Femur (tissue), 1 donor: Measurements from ENCODE around the gene GCNT2.
"Not testable (repeated sequence)": the region's sequence is repeated elsewhere in the genome, so short reads cannot be mapped to it uniquely, and the experiment has no call there.

Experiments
- DNase-seq: peaks from one replicate; pipeline ENCODE4 v3.0.0-alpha.2; 2017

The GCNT2 gene

DNA sequence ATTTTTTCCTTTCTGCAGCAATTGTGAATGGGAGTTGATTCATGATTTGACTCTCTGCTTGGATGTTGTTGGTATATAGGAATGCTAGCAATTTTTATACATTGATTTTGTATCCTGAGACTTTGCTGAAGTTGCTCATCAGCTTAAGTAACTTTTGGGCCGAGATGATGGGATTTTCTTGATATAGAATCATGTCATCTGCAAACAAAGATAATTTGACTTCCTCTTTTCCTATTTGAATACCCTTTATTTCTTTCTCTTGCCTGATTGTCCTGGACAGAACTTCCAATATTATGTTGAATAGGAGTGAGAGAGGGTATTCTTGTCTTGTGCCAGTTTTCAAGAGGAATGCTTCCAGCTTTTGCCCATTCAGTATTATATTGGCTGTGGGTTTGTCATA is 144.4 kb downstream of the GCNT2 start:
- DNase-seq = not testable (repeated sequence)

DNA sequence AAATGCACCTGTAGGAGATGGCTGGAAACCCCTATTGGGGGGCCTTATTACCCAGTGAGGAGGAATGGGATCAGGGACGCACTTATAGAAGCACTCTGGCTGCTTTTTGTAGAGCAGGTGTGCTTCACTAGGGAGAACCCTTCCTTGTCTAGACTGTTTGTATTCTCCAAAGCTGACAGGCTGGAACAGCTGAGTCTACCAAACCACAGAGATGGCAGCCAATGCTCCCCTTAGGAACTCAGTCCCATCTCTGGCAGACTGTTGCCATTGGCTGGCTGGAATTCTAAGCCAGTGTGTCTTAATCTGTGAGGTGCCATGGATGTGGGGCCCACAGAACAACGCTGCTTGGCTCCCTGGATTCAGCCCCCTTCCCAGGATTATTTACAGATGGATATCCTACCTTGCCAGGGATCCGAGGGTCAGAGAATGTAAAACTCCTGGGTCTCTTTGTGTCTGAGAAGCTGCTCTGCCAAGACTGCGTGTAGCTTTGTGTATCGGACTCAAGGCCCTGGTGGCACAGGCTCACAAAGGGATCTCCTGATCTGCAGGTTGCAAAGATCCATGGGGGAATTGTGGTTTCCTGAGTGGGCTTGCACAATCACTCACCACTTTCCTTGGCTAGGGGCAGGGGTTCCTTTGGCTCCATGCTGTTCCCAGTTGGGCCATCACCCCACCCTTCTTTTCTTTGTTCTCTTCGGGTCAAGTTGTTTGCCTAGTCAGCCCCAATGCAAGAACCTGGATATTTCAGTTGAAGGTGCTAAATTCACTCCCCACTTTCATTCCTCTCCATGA is 147.2 kb downstream of the GCNT2 start:
- DNase-seq = no peak

DNA sequence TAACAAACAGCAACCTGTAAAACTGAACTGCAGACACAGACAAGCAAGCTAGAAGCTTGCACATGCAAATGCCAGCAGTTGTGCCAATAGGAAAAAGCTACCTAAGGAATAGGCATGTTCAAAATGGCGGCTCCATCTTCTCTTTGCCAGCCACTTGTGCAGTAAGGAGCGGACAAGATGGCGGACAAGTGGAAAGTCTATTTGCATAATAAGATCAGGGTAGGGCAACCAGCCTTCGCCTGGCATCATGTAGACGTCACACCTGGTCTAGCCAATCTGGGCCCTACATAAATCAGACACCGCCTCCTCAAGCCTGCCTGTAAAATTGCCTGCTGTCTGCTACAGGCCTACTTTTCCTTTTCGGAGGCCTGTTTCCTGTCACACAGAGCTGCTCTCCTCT is 155.3 kb downstream of the GCNT2 start:
- DNase-seq = no peak

DNA sequence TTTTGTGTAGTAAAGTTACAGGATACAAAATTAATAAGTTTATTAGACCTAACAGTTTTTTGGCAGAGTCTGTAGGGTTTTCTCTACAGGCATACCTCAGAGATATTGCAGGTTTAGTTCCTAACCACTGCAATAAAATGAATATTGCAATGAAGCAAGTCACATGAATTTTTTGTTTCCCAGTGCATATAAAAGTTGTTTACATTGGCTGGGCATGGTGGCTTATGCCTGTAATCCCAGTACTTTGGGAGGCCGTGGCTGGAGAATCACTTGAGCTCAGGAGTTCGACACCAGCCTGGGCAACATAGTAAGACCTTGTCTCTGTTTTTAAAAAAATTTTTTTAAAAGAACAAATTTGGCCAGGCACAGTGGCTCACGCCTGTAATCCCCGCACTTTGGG is 157.3 kb downstream of the GCNT2 start:
- no peak for DNase-seq
